ENCODE data around the gene MRPL2.
"Not testable (repeated sequence)": the region's sequence is repeated elsewhere in the genome, so short reads cannot be mapped to it uniquely, and the experiment has no call there.

MRPL2 gene

DNA sequence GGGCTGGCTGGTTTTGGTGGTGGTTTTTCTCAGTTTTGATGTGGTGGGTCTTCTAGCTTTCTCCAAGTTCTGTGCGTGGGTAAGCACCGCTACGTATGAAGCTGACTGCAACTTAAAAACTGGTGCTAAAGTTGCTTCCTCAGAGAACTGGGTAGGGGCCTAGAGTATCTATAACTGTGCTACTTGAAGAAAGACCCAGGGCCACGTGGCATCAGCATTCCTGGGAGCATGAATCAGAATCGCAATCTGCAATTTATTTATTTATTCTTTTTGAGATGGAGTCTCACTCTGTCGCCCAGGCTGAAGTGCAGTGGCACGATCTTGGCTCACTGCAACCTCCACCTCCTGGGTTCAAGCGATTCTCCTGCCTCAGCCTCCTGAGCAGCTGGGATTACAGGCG is 22.7 kb upstream of the MRPL2 start:
- H3K18ac ChIP-seq (ENCODE audit: low read length); H3K27ac ChIP-seq (replicated peaks; ENCODE audit: low read length); H3K36me3 ChIP-seq (replicated peaks in 1 of 2; ENCODE audit: control insufficient read depth in 2 of 2, insufficient read depth in 2 of 2, low read length in 2 of 2); H2BK120ac ChIP-seq (ENCODE audit: low read depth, low read length); H4K8ac ChIP-seq (ENCODE audit: low read depth, low read length); H2BK12ac ChIP-seq (ENCODE audit: low read length); H3K27me3 ChIP-seq (ENCODE audit: control insufficient read depth in 3 of 3, insufficient read depth in 3 of 3, low read depth in 1 of 3, low read length in 3 of 3); H2BK5ac ChIP-seq (ENCODE audit: low read length); H3K79me1 ChIP-seq (ENCODE audit: low read depth, low read length); H3K4me2 ChIP-seq (ENCODE audit: insufficient read depth, low read length, poor library complexity, severe bottlenecking); H4K91ac ChIP-seq (ENCODE audit: low read depth, low read length, poor library complexity); H2AK5ac ChIP-seq (ENCODE audit: low read depth, low read length); H2BK15ac ChIP-seq (ENCODE audit: low read length); H3K23ac ChIP-seq (ENCODE audit: low read depth, low read length, poor library complexity); H2AFZ ChIP-seq (ENCODE audit: low read length); H3K4me3 ChIP-seq (ENCODE audit: low read length in 2 of 2); H3K4ac ChIP-seq (ENCODE audit: low read length); DNase-seq (ENCODE audit: low spot score); H3K9me3 ChIP-seq (replicated peaks in 1 of 2; ENCODE audit: control insufficient read depth in 2 of 2, insufficient read depth in 1 of 2, low read depth in 1 of 2, low read length in 2 of 2); H3K9ac ChIP-seq (ENCODE audit: low read depth, low read length, poor library complexity); H3K14ac ChIP-seq (ENCODE audit: low read length): not testable (repeated sequence)
- no CpG with 5 or more reads among the region's 9 CpGs for WGBS, 2 donors (ENCODE audit: extremely low coverage in 2 of 2, insufficient read length in 2 of 2, insufficient replicate concordance in 1 of 2)
- H3K4me1 ChIP-seq (ENCODE audit: control insufficient read depth in 2 of 2, insufficient read depth in 1 of 2, low read depth in 1 of 2, low read length in 2 of 2), result peaks cover 6 to 10% of the 10 kb centered on the region in 2 donors

DNA sequence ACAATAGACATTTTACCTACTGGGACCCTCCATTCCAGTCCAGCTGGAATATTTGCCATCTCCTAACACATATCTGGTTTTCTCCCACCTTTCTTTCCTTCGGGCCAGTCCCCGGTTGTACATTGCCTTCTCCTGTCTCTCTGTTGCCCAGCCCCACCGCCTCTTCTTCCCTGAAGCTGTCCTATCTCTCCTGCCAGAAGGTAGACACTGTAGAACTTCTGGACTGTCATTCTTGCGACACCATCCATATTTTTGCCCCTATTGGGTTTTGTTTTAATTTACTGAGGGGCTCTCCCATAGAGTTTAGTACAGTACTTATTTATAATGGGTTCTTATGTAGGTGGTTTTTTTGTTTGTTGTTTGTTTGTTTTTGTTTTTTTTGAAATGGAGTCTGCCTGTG is 21.8 kb upstream of the MRPL2 start:
- no peak overlapping the region for H2BK15ac ChIP-seq (ENCODE audit: low read length)
- H3K4me3 ChIP-seq (ENCODE audit: low read length in 2 of 2), result no peak overlapping the region
- no peak overlapping the region for H3K23ac ChIP-seq (ENCODE audit: low read depth, low read length, poor library complexity)
- no peak overlapping the region for H3K14ac ChIP-seq (ENCODE audit: low read length)
- H3K9ac ChIP-seq (ENCODE audit: low read depth, low read length, poor library complexity), result no peak overlapping the region
- H2AK5ac ChIP-seq (ENCODE audit: low read depth, low read length), result no peak overlapping the region
- H3K27me3 ChIP-seq (ENCODE audit: control insufficient read depth in 3 of 3, insufficient read depth in 3 of 3, low read depth in 1 of 3, low read length in 3 of 3), result no peaks in the 10 kb centered on the region
- no CpG with 5 or more reads among the region's 4 CpGs for WGBS, 2 donors (ENCODE audit: extremely low coverage in 2 of 2, insufficient read length in 2 of 2, insufficient replicate concordance in 1 of 2)
- H3K9me3 ChIP-seq (replicated peaks in 1 of 2; ENCODE audit: control insufficient read depth in 2 of 2, insufficient read depth in 1 of 2, low read depth in 1 of 2, low read length in 2 of 2), result no peaks in the 10 kb centered on the region
- DNase-seq (ENCODE audit: low spot score), result no peak
- H3K18ac ChIP-seq (ENCODE audit: low read length), result no peak overlapping the region
- peaks cover 4% of the 10 kb centered on the region for H3K79me1 ChIP-seq (ENCODE audit: low read depth, low read length)
- no peak overlapping the region for H2BK5ac ChIP-seq (ENCODE audit: low read length)
- H2AFZ ChIP-seq (ENCODE audit: low read length), result no peak overlapping the region
- H3K27ac ChIP-seq (replicated peaks; ENCODE audit: low read length), result no peak overlapping the region
- no peaks in the 10 kb centered on the region for H3K36me3 ChIP-seq (replicated peaks in 1 of 2; ENCODE audit: control insufficient read depth in 2 of 2, insufficient read depth in 2 of 2, low read length in 2 of 2)
- no peak overlapping the region for H2BK12ac ChIP-seq (ENCODE audit: low read length)
- no peak overlapping the region for H3K4ac ChIP-seq (ENCODE audit: low read length)
- no peak overlapping the region for H2BK120ac ChIP-seq (ENCODE audit: low read depth, low read length)
- H3K4me1 ChIP-seq (ENCODE audit: control insufficient read depth in 2 of 2, insufficient read depth in 1 of 2, low read depth in 1 of 2, low read length in 2 of 2), result peaks cover 6 to 10% of the 10 kb centered on the region in 2 donors
- H4K8ac ChIP-seq (ENCODE audit: low read depth, low read length), result no peak overlapping the region
- H3K4me2 ChIP-seq (ENCODE audit: insufficient read depth, low read length, poor library complexity, severe bottlenecking), result no peak overlapping the region
- no peak overlapping the region for H4K91ac ChIP-seq (ENCODE audit: low read depth, low read length, poor library complexity)

DNA sequence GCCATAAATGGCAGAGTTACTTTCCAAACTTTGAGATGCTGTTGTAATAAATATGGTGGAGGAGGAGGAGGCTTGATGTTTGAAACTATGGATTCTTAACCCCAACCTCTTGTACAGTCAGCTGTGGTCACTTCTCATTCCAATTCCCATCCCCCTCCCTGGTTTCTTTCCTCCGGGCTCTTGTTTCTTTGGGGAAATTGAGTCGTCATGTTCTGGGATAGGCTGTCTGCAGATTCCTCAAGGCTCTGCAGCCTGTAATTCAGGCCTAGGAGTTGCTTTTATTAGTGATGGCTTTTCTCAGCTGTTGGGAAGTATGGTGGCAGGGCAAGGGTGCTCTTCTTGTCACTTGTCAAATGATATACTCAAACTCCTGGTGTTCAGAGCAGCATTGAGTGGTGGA is 19.5 kb upstream of the MRPL2 start:
- no peak overlapping the region for H3K4ac ChIP-seq (ENCODE audit: low read length)
- H2BK15ac ChIP-seq (ENCODE audit: low read length), result no peak overlapping the region
- H3K79me1 ChIP-seq (ENCODE audit: low read depth, low read length), result peaks cover 6% of the 10 kb centered on the region
- no peak overlapping the region for H3K9ac ChIP-seq (ENCODE audit: low read depth, low read length, poor library complexity)
- no CpG with 5 or more reads among the region's 2 CpGs for WGBS, 2 donors (ENCODE audit: extremely low coverage in 2 of 2, insufficient read length in 2 of 2, insufficient replicate concordance in 1 of 2)
- no peak overlapping the region for H3K14ac ChIP-seq (ENCODE audit: low read length)
- H2AFZ ChIP-seq (ENCODE audit: low read length), result no peak overlapping the region
- H3K4me2 ChIP-seq (ENCODE audit: insufficient read depth, low read length, poor library complexity, severe bottlenecking), result no peak overlapping the region
- no peak overlapping the region for H4K8ac ChIP-seq (ENCODE audit: low read depth, low read length)
- no peaks in the 10 kb centered on the region for H3K9me3 ChIP-seq (replicated peaks in 1 of 2; ENCODE audit: control insufficient read depth in 2 of 2, insufficient read depth in 1 of 2, low read depth in 1 of 2, low read length in 2 of 2)
- no peak overlapping the region for H3K27ac ChIP-seq (replicated peaks; ENCODE audit: low read length)
- H3K4me3 ChIP-seq (ENCODE audit: low read length in 2 of 2), result no peak overlapping the region
- H3K18ac ChIP-seq (ENCODE audit: low read length), result no peak overlapping the region
- no peak overlapping the region for H3K23ac ChIP-seq (ENCODE audit: low read depth, low read length, poor library complexity)
- peaks cover 18 to 21% of the 10 kb centered on the region in 2 donors for H3K4me1 ChIP-seq (ENCODE audit: control insufficient read depth in 2 of 2, insufficient read depth in 1 of 2, low read depth in 1 of 2, low read length in 2 of 2)
- no peak overlapping the region for H4K91ac ChIP-seq (ENCODE audit: low read depth, low read length, poor library complexity)
- no peak overlapping the region for H2BK12ac ChIP-seq (ENCODE audit: low read length)
- peaks cover 0 to 2% of the 10 kb centered on the region in 2 donors for H3K36me3 ChIP-seq (replicated peaks in 1 of 2; ENCODE audit: control insufficient read depth in 2 of 2, insufficient read depth in 2 of 2, low read length in 2 of 2)
- no peak for DNase-seq (ENCODE audit: low spot score)
- H2BK120ac ChIP-seq (ENCODE audit: low read depth, low read length), result no peak overlapping the region
- no peaks in the 10 kb centered on the region for H3K27me3 ChIP-seq (ENCODE audit: control insufficient read depth in 3 of 3, insufficient read depth in 3 of 3, low read depth in 1 of 3, low read length in 3 of 3)
- H2BK5ac ChIP-seq (ENCODE audit: low read length), result no peak overlapping the region
- H2AK5ac ChIP-seq (ENCODE audit: low read depth, low read length), result no peak overlapping the region

- peaks cover 1 to 2% of the 10 kb centered on the region in 2 donors for H3K36me3 ChIP-seq (replicated peaks in 1 of 2; ENCODE audit: control insufficient read depth in 2 of 2, insufficient read depth in 2 of 2, low read length in 2 of 2)
Observed at GRCh38 chr6:43077981-43078511, 18.8 kb upstream of the MRPL2 start.

More at GRCh38 chr6:43077981-43078511, 18.8 kb upstream of the MRPL2 start:
- no peak overlapping the region for H2BK5ac ChIP-seq (ENCODE audit: low read length)
- no peak overlapping the region for H3K27ac ChIP-seq (replicated peaks; ENCODE audit: low read length)
- H3K27me3 ChIP-seq (ENCODE audit: control insufficient read depth in 3 of 3, insufficient read depth in 3 of 3, low read depth in 1 of 3, low read length in 3 of 3), result no peaks in the 10 kb centered on the region
- H3K9me3 ChIP-seq (replicated peaks in 1 of 2; ENCODE audit: control insufficient read depth in 2 of 2, insufficient read depth in 1 of 2, low read depth in 1 of 2, low read length in 2 of 2), result no peaks in the 10 kb centered on the region
- no peak overlapping the region for H3K18ac ChIP-seq (ENCODE audit: low read length)
- H3K79me1 ChIP-seq (ENCODE audit: low read depth, low read length), result peaks cover 4% of the 10 kb centered on the region
- H3K23ac ChIP-seq (ENCODE audit: low read depth, low read length, poor library complexity), result no peak overlapping the region
- H3K4me1 ChIP-seq (ENCODE audit: control insufficient read depth in 2 of 2, insufficient read depth in 1 of 2, low read depth in 1 of 2, low read length in 2 of 2), result peaks cover 18 to 21% of the 10 kb centered on the region in 2 donors
- H3K9ac ChIP-seq (ENCODE audit: low read depth, low read length, poor library complexity), result no peak overlapping the region
- no peak overlapping the region for H2AFZ ChIP-seq (ENCODE audit: low read length)
- H3K4me2 ChIP-seq (ENCODE audit: insufficient read depth, low read length, poor library complexity, severe bottlenecking), result no peak overlapping the region
- H2BK12ac ChIP-seq (ENCODE audit: low read length), result no peak overlapping the region
- no peak for DNase-seq (ENCODE audit: low spot score)
- peak overlapping the region in 1 of 2 donors; percentile 98 for H3K4me3 ChIP-seq (ENCODE audit: low read length in 2 of 2)
- no CpG with 5 or more reads among the region's 6 CpGs for WGBS, 2 donors (ENCODE audit: extremely low coverage in 2 of 2, insufficient read length in 2 of 2, insufficient replicate concordance in 1 of 2)
- no peak overlapping the region for H4K91ac ChIP-seq (ENCODE audit: low read depth, low read length, poor library complexity)
- H3K14ac ChIP-seq (ENCODE audit: low read length), result no peak overlapping the region
- no peak overlapping the region for H3K4ac ChIP-seq (ENCODE audit: low read length)
- H2BK15ac ChIP-seq (ENCODE audit: low read length), result no peak overlapping the region
- no peak overlapping the region for H4K8ac ChIP-seq (ENCODE audit: low read depth, low read length)
- no peak overlapping the region for H2BK120ac ChIP-seq (ENCODE audit: low read depth, low read length)
- no peak overlapping the region for H2AK5ac ChIP-seq (ENCODE audit: low read depth, low read length)

Data from neuronal stem cell (in vitro differentiated cells).